ENCODE results near the gene AMER3. TPM values are rescaled to one million over a fixed set of nuclear protein-coding genes. Genes with fewer than 3 reads are reported as not detected.

AMER3 gene
- total RNA-seq, 1 experiment from 2014 or later, result not detected

DNA sequence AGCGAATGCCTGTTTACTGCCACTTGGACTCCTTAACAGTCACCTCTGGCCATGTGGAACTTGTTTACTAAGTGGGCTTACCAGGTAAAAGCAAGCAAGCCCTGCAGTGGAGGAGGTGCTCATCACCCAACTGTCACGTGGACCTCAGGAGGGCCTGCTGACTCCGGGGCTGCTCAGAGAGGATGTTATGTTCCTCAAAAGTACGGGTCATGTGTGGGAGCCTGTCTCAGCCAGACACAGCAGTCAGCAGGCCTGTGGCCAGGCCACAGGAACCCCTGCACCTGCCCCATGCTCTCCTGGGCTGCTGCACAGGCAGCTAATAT is 36.2 kb downstream of the AMER3 start:
- DNase-seq (ENCODE audit: low read depth, low spot score), result no peak
- TF ChIP-seq POLR2AphosphoS5 (IDR thresholded peaks at IDR 0.05; ENCODE audit: low read depth, low read length) (no peak), REST (IDR thresholded peaks at IDR 0.05; ENCODE audit: insufficient read depth in 1 of 2, low read depth in 2 of 2, low read length in 1 of 2) (no peak), TCF7L2 (IDR thresholded peaks at IDR 0.05; ENCODE audit: low read depth, low read length) (no peak), SIN3A (IDR thresholded peaks at IDR 0.05; ENCODE audit: borderline replicate concordance, insufficient read depth, low read depth, low read length) (no peak)
- TF ChIP-seq, protein P1, sequence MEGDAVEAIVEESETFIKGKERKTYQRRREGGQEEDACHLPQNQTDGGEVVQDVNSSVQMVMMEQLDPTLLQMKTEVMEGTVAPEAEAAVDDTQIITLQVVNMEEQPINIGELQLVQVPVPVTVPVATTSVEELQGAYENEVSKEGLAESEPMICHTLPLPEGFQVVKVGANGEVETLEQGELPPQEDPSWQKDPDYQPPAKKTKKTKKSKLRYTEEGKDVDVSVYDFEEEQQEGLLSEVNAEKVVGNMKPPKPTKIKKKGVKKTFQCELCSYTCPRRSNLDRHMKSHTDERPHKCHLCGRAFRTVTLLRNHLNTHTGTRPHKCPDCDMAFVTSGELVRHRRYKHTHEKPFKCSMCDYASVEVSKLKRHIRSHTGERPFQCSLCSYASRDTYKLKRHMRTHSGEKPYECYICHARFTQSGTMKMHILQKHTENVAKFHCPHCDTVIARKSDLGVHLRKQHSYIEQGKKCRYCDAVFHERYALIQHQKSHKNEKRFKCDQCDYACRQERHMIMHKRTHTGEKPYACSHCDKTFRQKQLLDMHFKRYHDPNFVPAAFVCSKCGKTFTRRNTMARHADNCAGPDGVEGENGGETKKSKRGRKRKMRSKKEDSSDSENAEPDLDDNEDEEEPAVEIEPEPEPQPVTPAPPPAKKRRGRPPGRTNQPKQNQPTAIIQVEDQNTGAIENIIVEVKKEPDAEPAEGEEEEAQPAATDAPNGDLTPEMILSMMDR (IDR thresholded peaks at IDR 0.05), result no peak

DNA sequence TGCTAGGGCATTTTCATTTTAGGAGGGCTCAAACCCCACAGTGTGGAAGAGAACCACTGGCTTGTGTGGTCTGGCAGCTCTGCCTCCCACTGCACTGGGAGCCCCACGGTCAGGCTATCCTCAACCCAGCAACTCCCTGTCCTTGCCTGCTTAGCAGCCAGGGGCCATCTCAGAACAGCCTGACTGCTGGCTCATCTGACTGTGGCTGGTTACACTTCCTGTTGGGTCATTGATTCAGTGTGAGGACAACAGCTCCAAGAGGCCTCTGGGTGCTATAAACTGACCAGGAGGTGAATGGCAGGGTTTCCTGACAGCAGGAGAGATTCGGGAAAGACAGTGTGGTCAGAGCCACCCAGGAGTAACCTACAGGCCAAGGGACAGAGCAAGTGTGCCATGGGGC is 40.1 kb downstream of the AMER3 start:
- intact Hi-C loops (cut with micrococcal nuclease; ENCODE audit: unreplicated experiment), result no loop called here
- in situ Hi-C loops (cut with HindIII; ENCODE audit: low pct_unique_long_range_greater_than_20kb, low sequenced_read_pairs), result no loop called here
- Histone ChIP-seq H3K27ac (ENCODE audit: low read length) (no peak overlapping the region), H3K27me3 (ENCODE audit: control insufficient read depth, insufficient read depth, low read length) (no peaks in the 10 kb centered on the region), H3K9me3 (ENCODE audit: control insufficient read depth, insufficient read depth, low read depth, low read length) (no peaks in the 10 kb centered on the region), H3K4me3 (ENCODE audit: low read depth in 2 of 2, low read length in 2 of 2) (no peak overlapping the region), H3K36me3 (ENCODE audit: control insufficient read depth, insufficient read depth, low read length) (no peaks in the 10 kb centered on the region), H3K4me1 (ENCODE audit: control insufficient read depth, insufficient read depth, low read length) (no peaks in the 10 kb centered on the region)
- no TSS peak for BruUV-seq (replicated peaks)
- POLR2A ChIA-PET, result no interaction called here
- DNase-seq (ENCODE audit: low read depth, low spot score), result no peak
- CTCF ChIA-PET, result interaction anchor here (1.0 kb wide), 1 partner anchor 78 kb away, joined by 5 read pairs; no protein-coding TSS in a partner anchor
- ATAC-seq, result no peak
- TF ChIP-seq POLR2AphosphoS5 (IDR thresholded peaks at IDR 0.05; ENCODE audit: low read depth, low read length) (no peak), TCF7L2 (IDR thresholded peaks at IDR 0.05; ENCODE audit: low read depth, low read length) (no peak), REST (IDR thresholded peaks at IDR 0.05; ENCODE audit: insufficient read depth in 1 of 2, low read depth in 2 of 2, low read length in 1 of 2) (no peak), SIN3A (IDR thresholded peaks at IDR 0.05; ENCODE audit: borderline replicate concordance, insufficient read depth, low read depth, low read length) (no peak)
- TF ChIP-seq, protein P1 (IDR thresholded peaks at IDR 0.05), result no peak

More for the DNA sequence above, 36.2 kb downstream of the AMER3 start:
- Histone ChIP-seq H3K9me3 (ENCODE audit: control insufficient read depth, insufficient read depth, low read depth, low read length) (no peaks in the 10 kb centered on the region), H3K4me3 (ENCODE audit: low read depth in 2 of 2, low read length in 2 of 2) (no peak overlapping the region), H3K4me1 (ENCODE audit: control insufficient read depth, insufficient read depth, low read length) (no peaks in the 10 kb centered on the region), H3K27me3 (ENCODE audit: control insufficient read depth, insufficient read depth, low read length) (no peaks in the 10 kb centered on the region), H3K27ac (ENCODE audit: low read length) (no peak overlapping the region), H3K36me3 (ENCODE audit: control insufficient read depth, insufficient read depth, low read length) (no peaks in the 10 kb centered on the region)
- in situ Hi-C loops (cut with HindIII; ENCODE audit: low pct_unique_long_range_greater_than_20kb, low sequenced_read_pairs), result no loop called here
- intact Hi-C loops (cut with micrococcal nuclease; ENCODE audit: unreplicated experiment), result no loop called here
- no TSS peak for BruUV-seq (replicated peaks)
- ChIA-PET CTCF (no interaction called here), POLR2A (no interaction called here)
- no peak; the same call in 1 of the 2 replicates for ATAC-seq

Data from Panc1 (cell line).